A673 (cell line): Measurements from ENCODE around the gene APEH.

Experiments used
- EZH2 ChIP-seq: fragments of 200-600 bp; sonication (generic); IDR thresholded peaks from 2 replicates; pipeline ENCODE4 v1.6.1; 2017; ENCODE audit warnings: borderline replicate concordance, low read depth, mild to moderate bottlenecking, mixed read lengths, antibody characterized with exemption, low read length; ENCODE audit not compliant: poor library complexity, severe bottlenecking
- TF ChIP-seq, protein P1 (sequence below): fragments of 300-800, 200-600 bp; sonication (generic); conservative IDR thresholded peaks from 2 replicates; pipeline ENCODE4 v1.5.1; 2017; ENCODE audit warnings: low read depth, mild to moderate bottlenecking, antibody characterized with exemption, low read length, moderate library complexity, mixed read lengths

DNA sequence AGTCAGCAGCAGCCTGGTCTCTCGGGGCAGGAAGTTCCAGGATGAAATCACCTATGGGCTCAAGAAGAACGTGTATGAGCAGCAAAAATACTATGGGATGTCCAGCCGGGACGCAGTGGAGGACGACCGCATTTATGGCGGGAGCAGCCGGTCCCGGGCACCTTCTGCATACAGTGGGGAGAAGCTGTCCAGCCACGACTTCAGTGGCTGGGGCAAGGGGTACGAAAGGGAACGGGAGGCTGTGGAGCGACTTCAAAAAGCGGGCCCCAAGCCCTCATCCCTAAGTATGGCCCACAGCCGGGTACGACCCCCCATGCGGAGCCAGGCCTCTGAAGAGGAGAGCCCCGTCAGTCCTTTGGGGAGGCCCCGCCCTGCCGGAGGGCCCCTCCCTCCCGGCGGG lies 12.1 kb upstream of the APEH start:
- TF ChIP-seq, protein P1, sequence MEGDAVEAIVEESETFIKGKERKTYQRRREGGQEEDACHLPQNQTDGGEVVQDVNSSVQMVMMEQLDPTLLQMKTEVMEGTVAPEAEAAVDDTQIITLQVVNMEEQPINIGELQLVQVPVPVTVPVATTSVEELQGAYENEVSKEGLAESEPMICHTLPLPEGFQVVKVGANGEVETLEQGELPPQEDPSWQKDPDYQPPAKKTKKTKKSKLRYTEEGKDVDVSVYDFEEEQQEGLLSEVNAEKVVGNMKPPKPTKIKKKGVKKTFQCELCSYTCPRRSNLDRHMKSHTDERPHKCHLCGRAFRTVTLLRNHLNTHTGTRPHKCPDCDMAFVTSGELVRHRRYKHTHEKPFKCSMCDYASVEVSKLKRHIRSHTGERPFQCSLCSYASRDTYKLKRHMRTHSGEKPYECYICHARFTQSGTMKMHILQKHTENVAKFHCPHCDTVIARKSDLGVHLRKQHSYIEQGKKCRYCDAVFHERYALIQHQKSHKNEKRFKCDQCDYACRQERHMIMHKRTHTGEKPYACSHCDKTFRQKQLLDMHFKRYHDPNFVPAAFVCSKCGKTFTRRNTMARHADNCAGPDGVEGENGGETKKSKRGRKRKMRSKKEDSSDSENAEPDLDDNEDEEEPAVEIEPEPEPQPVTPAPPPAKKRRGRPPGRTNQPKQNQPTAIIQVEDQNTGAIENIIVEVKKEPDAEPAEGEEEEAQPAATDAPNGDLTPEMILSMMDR: no peak
- no peak for TF ChIP-seq EZH2
